Skeletal muscle tissue (tissue), 4 donors: ENCODE measurements around the gene ADCY3. TPM values are rescaled to one million over a fixed set of nuclear protein-coding genes. Genes with fewer than 3 reads are reported as not detected.

Experiments used
- H3K27ac ChIP-seq: one replicate; pipeline ENCODE4 v1.7.0; 2013; ENCODE audit warnings: mild to moderate bottlenecking, low read depth, low read length, inconsistent platforms
- H3K27me3 ChIP-seq, 3 donors: one replicate each; pipeline ENCODE4 v1.7.0; 2013; ENCODE audit warnings: low read length in 3 of 3; ENCODE audit not compliant: control insufficient read depth in 3 of 3, insufficient read depth in 3 of 3
- H3K36me3 ChIP-seq, 3 donors: one replicate each; pipeline ENCODE4 v1.7.0; 2013; ENCODE audit warnings: low read length in 3 of 3; ENCODE audit not compliant: control insufficient read depth in 3 of 3, insufficient read depth in 3 of 3
- H3K4me1 ChIP-seq, 3 donors: one replicate each; pipeline ENCODE4 v1.7.0; 2013; ENCODE audit warnings: low read length in 3 of 3, mild to moderate bottlenecking in 3 of 3; ENCODE audit not compliant: control insufficient read depth in 3 of 3, insufficient read depth in 3 of 3
- H3K4me3 ChIP-seq, 3 donors: one replicate each; pipeline ENCODE4 v1.7.0; 2013; ENCODE audit warnings: low read length in 3 of 3
- H3K9ac ChIP-seq, 3 donors: one replicate each; pipeline ENCODE4 v1.7.0; 2013; ENCODE audit warnings: low read length in 3 of 3, mild to moderate bottlenecking in 3 of 3, moderate library complexity in 2 of 3, low read depth in 1 of 3
- H3K9me3 ChIP-seq, 3 donors: one replicate each; pipeline ENCODE4 v1.7.0; 2013; ENCODE audit warnings: low read length in 3 of 3; ENCODE audit not compliant: control insufficient read depth in 3 of 3
- total RNA-seq: library from RNA; depleted of rRNA; stranded (reverse); fragments of >200 nt; gene quantifications from one replicate; pipeline ENCODE4 v1.2.3, GENCODE V29; 2014
- donor health status: Osteomylitis.

Gene ADCY3
- total RNA-seq, 1 donor from 2014 or later, result 13.6 TPM

- Histone ChIP-seq H3K9me3 (peaks cover 0 to 4% (median 0%) of the 10 kb centered on the region in 3 donors), H3K36me3 (peaks cover 0 to 2% (median 0%) of the 10 kb centered on the region in 3 donors), H3K27ac (no peak overlapping the region), H3K4me3 (no peak overlapping the region), H3K9ac (no peak overlapping the region), H3K4me1 (peaks cover 3 to 8% (median 4%) of the 10 kb centered on the region in 3 donors), H3K27me3 (peaks cover 1 to 8% (median 6%) of the 10 kb centered on the region in 3 donors)
Observed at GRCh38 chr2:24912523-24912922, 7.5 kb downstream of the ADCY3 start.

GRCh38 chr2:24910245-24910644 is 9.8 kb downstream of the ADCY3 start:
- Histone ChIP-seq H3K4me3 (no peak overlapping the region), H3K9ac (no peak overlapping the region), H3K36me3 (peaks cover 0 to 2% (median 0%) of the 10 kb centered on the region in 3 donors), H3K27me3 (no peaks in the 10 kb centered on the region), H3K4me1 (peaks cover 3 to 4% (median 3%) of the 10 kb centered on the region in 3 donors), H3K9me3 (peaks cover 0 to 4% (median 0%) of the 10 kb centered on the region in 3 donors), H3K27ac (no peak overlapping the region)

- no peak overlapping the region for H3K4me3 ChIP-seq
Observed at GRCh38 chr2:24909555-24910177, 10.4 kb downstream of the ADCY3 start.

GRCh38 chr2:24908461-24908901 is 11.6 kb downstream of the ADCY3 start:
- Histone ChIP-seq H3K4me1 (peaks cover 2 to 3% (median 3%) of the 10 kb centered on the region in 3 donors), H3K27ac (no peak overlapping the region), H3K9ac (no peak overlapping the region), H3K4me3 (no peak overlapping the region), H3K36me3 (peaks cover 0 to 2% (median 0%) of the 10 kb centered on the region in 3 donors), H3K9me3 (peaks cover 0 to 4% (median 0%) of the 10 kb centered on the region in 3 donors), H3K27me3 (no peaks in the 10 kb centered on the region)

More at GRCh38 chr2:24909555-24910177, 10.4 kb downstream of the ADCY3 start:
- Histone ChIP-seq H3K9me3 (peaks cover 0 to 4% (median 0%) of the 10 kb centered on the region in 3 donors), H3K4me1 (peaks cover 3 to 4% (median 3%) of the 10 kb centered on the region in 3 donors), H3K27ac (no peak overlapping the region), H3K9ac (no peak overlapping the region), H3K36me3 (peaks cover 0 to 2% (median 0%) of the 10 kb centered on the region in 3 donors), H3K27me3 (no peaks in the 10 kb centered on the region)

GRCh38 chr2:24907116-24907515 is 12.9 kb downstream of the ADCY3 start:
- Histone ChIP-seq H3K36me3 (peaks cover 0 to 2% (median 0%) of the 10 kb centered on the region in 3 donors), H3K27me3 (no peaks in the 10 kb centered on the region), H3K9me3 (peaks cover 0 to 4% (median 0%) of the 10 kb centered on the region in 3 donors), H3K4me1 (no peaks in the 10 kb centered on the region), H3K4me3 (no peak overlapping the region), H3K27ac (no peak overlapping the region), H3K9ac (no peak overlapping the region)

- Histone ChIP-seq H3K4me3 (no peak overlapping the region), H3K9me3 (peaks cover 0 to 4% (median 0%) of the 10 kb centered on the region in 3 donors), H3K9ac (no peak overlapping the region), H3K4me1 (no peaks in the 10 kb centered on the region), H3K36me3 (peaks cover 0 to 2% (median 0%) of the 10 kb centered on the region in 3 donors), H3K27ac (no peak overlapping the region), H3K27me3 (no peaks in the 10 kb centered on the region)
Observed at GRCh38 chr2:24906466-24906865, 13.6 kb downstream of the ADCY3 start.

GRCh38 chr2:24903161-24904103 is 16.6 kb downstream of the ADCY3 start:
- H3K36me3 ChIP-seq, result no peaks in the 10 kb centered on the region
- H3K27ac ChIP-seq, result no peak overlapping the region
- no peak overlapping the region for H3K4me3 ChIP-seq
- H3K9ac ChIP-seq, result no peak overlapping the region
- no peaks in the 10 kb centered on the region for H3K9me3 ChIP-seq
- H3K27me3 ChIP-seq, result peaks cover 0 to 2% (median 0%) of the 10 kb centered on the region in 3 donors
- H3K4me1 ChIP-seq, result no peaks in the 10 kb centered on the region

- Histone ChIP-seq H3K27me3 (peaks cover 0 to 2% (median 0%) of the 10 kb centered on the region in 3 donors), H3K27ac (no peak overlapping the region)
Observed at GRCh38 chr2:24899361-24899910, 20.6 kb downstream of the ADCY3 start.

GRCh38 chr2:24898122-24899109 is 21.6 kb downstream of the ADCY3 start:
- Histone ChIP-seq H3K9ac (no peak overlapping the region), H3K4me3 (no peak overlapping the region), H3K4me1 (peaks cover 0 to 3% (median 0%) of the 10 kb centered on the region in 3 donors), H3K9me3 (peaks cover 3 to 5% (median 4%) of the 10 kb centered on the region in 3 donors), H3K27me3 (peaks cover 0 to 2% (median 0%) of the 10 kb centered on the region in 3 donors), H3K36me3 (no peaks in the 10 kb centered on the region), H3K27ac (no peak overlapping the region)

More at GRCh38 chr2:24899361-24899910, 20.6 kb downstream of the ADCY3 start:
- Histone ChIP-seq H3K36me3 (no peaks in the 10 kb centered on the region), H3K9me3 (peaks cover 2 to 5% (median 3%) of the 10 kb centered on the region in 3 donors), H3K4me3 (no peak overlapping the region), H3K9ac (no peak overlapping the region), H3K4me1 (peaks cover 0 to 3% (median 0%) of the 10 kb centered on the region in 3 donors)
